Panc1 (cell line): ENCODE measurements around the gene CORIN. TPM values are rescaled to one million over a fixed set of nuclear protein-coding genes. Genes with fewer than 3 reads are reported as not detected.

Experiments used
- ATAC-seq: fragments of 200-7000 bp; cut with Tn5 transposase; 2 replicates; pipeline ENCODE4 v1.9.1; 2020; ENCODE audit warnings: mild to moderate bottlenecking, moderate library complexity
- BruUV-seq: library from RNA; stranded (reverse); fragments of 400-500 nt; replicated peaks from 2 replicates; lab custom pipeline; 2021; lab: Mats Ljungman, UMichigan
- CTCF ChIA-PET: fragments of 300-600 bp; sonication (Branson Sonifier 250); formaldehyde crosslinking; loops from one replicate; lab custom pipeline; 2022; ENCODE audit warnings: antibody characterized with exemption; lab: Charles Lee
- POLR2A ChIA-PET: fragments of 300-600 bp; sonication (Branson Sonifier 250); formaldehyde crosslinking; loops from one replicate; lab custom pipeline; 2022; ENCODE audit warnings: antibody characterized with exemption; lab: Charles Lee
- DNase-seq: peaks from one replicate; pipeline ENCODE4 v3.0.0-alpha.2; 2010; ENCODE audit warnings: low read depth, low spot score
- H3K27ac ChIP-seq: 2 replicates; pipeline ENCODE4 v1.5.1; 2011; ENCODE audit warnings: mild to moderate bottlenecking, low read length, inconsistent platforms
- H3K27me3 ChIP-seq: fragments of 200-500 bp; sonication (Bioruptor generic); 2 replicates; pipeline ENCODE4 v1.6.0; 2014; ENCODE audit warnings: low read length, inconsistent platforms; ENCODE audit not compliant: control insufficient read depth, insufficient read depth
- H3K36me3 ChIP-seq: fragments of 200-500 bp; sonication (Bioruptor generic); 2 replicates; pipeline ENCODE4 v1.5.1; 2014; ENCODE audit warnings: inconsistent platforms, mild to moderate bottlenecking, low read length, moderate library complexity; ENCODE audit not compliant: control insufficient read depth, insufficient read depth
- H3K4me1 ChIP-seq: 2 replicates; pipeline ENCODE4 v1.5.1; 2011; ENCODE audit warnings: inconsistent platforms, mild to moderate bottlenecking, low read length, moderate library complexity; ENCODE audit not compliant: control insufficient read depth, insufficient read depth
- H3K4me3 ChIP-seq, 2 experiments: 2 replicates each; pipeline ENCODE4 v1.5.1; 2011 to 2012; ENCODE audit warnings: low read depth in 2 of 2, low read length in 2 of 2, mild to moderate bottlenecking in 2 of 2, inconsistent platforms in 1 of 2, moderate library complexity in 1 of 2
- H3K9me3 ChIP-seq: fragments of 200-500 bp; sonication (Bioruptor generic); 2 replicates; pipeline ENCODE4 v1.5.1; 2014; ENCODE audit warnings: low read depth, mild to moderate bottlenecking, inconsistent platforms, low read length, moderate library complexity; ENCODE audit not compliant: control insufficient read depth, insufficient read depth
- CTCF ChIP-seq: fragments of 450-650 bp; IDR thresholded peaks from 2 replicates; pipeline ENCODE4 v1.5.1; 2017; ENCODE audit warnings: mild to moderate bottlenecking
- POLR2AphosphoS5 ChIP-seq: IDR thresholded peaks from 2 replicates; pipeline ENCODE4 v1.6.1; 2012; ENCODE audit warnings: mild to moderate bottlenecking, low read depth, low read length, moderate library complexity
- SIN3A ChIP-seq: IDR thresholded peaks from 2 replicates; pipeline ENCODE4 v1.6.1; 2012; ENCODE audit warnings: low read depth, mild to moderate bottlenecking, low read length, moderate library complexity, borderline replicate concordance; ENCODE audit not compliant: insufficient read depth
- TCF7L2 ChIP-seq: IDR thresholded peaks from 2 replicates; pipeline ENCODE4 v1.6.1; 2011; ENCODE audit warnings: mild to moderate bottlenecking, low read depth, low read length, inconsistent platforms
- in situ Hi-C: cut with HindIII; loops from 2 replicates; pipeline ENCODE4 v1.10.0; 2016; ENCODE audit warnings: low sequenced_read_pairs, low pct_unique_long_range_greater_than_20kb
- intact Hi-C: fragments of 100-400 bp; cut with micrococcal nuclease; formaldehyde crosslinking; loops from one replicate; pipeline ENCODE4 v1.10.0; 2022; ENCODE audit not compliant: unreplicated experiment
- total RNA-seq: library from RNA; stranded (reverse); gene quantifications from one replicate; pipeline ENCODE4 v1.2.1, GENCODE V29; 2021; ENCODE audit not compliant: unreplicated experiment
- TF ChIP-seq, protein P1 (sequence below), 2 experiments: IDR thresholded peaks; 2 replicates each; pipeline ENCODE4 v1.6.1; 2011 to 2012; ENCODE audit warnings: low read depth in 2 of 2, control low read depth in 1 of 2, low read length in 1 of 2, mild to moderate bottlenecking in 1 of 2, moderate library complexity in 1 of 2; ENCODE audit not compliant: insufficient read depth in 1 of 2

The CORIN gene
- total RNA-seq, 1 experiment from 2014 or later = not detected

- ChIA-PET POLR2A (no interaction called here), CTCF (no interaction called here)
- no peak for ATAC-seq
- no peak overlapping the region for H3K27ac ChIP-seq
- H3K36me3 ChIP-seq = no peaks in the 10 kb centered on the region
- no peak for DNase-seq
- BruUV-seq = no TSS peak
- no peaks in the 10 kb centered on the region for H3K4me1 ChIP-seq
- H3K4me3 ChIP-seq = no peak overlapping the region
- intact Hi-C loops = no loop called here
- H3K27me3 ChIP-seq = no peaks in the 10 kb centered on the region
- in situ Hi-C loops = no loop called here
- TF ChIP-seq POLR2AphosphoS5 (no peak), TCF7L2 (no peak), SIN3A (no peak), CTCF (no peak)
- TF ChIP-seq, protein P1, sequence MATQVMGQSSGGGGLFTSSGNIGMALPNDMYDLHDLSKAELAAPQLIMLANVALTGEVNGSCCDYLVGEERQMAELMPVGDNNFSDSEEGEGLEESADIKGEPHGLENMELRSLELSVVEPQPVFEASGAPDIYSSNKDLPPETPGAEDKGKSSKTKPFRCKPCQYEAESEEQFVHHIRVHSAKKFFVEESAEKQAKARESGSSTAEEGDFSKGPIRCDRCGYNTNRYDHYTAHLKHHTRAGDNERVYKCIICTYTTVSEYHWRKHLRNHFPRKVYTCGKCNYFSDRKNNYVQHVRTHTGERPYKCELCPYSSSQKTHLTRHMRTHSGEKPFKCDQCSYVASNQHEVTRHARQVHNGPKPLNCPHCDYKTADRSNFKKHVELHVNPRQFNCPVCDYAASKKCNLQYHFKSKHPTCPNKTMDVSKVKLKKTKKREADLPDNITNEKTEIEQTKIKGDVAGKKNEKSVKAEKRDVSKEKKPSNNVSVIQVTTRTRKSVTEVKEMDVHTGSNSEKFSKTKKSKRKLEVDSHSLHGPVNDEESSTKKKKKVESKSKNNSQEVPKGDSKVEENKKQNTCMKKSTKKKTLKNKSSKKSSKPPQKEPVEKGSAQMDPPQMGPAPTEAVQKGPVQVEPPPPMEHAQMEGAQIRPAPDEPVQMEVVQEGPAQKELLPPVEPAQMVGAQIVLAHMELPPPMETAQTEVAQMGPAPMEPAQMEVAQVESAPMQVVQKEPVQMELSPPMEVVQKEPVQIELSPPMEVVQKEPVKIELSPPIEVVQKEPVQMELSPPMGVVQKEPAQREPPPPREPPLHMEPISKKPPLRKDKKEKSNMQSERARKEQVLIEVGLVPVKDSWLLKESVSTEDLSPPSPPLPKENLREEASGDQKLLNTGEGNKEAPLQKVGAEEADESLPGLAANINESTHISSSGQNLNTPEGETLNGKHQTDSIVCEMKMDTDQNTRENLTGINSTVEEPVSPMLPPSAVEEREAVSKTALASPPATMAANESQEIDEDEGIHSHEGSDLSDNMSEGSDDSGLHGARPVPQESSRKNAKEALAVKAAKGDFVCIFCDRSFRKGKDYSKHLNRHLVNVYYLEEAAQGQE (IDR thresholded peaks at IDR 0.05; ENCODE audit: insufficient read depth in 1 of 2, low read depth in 2 of 2, low read length in 1 of 2) = no peak
- H3K9me3 ChIP-seq = no peaks in the 10 kb centered on the region
Observed at GRCh38 chr4:47746122-47746521, 91.7 kb downstream of the CORIN start.

GRCh38 chr4:47744843-47745382 lies 93.0 kb downstream of the CORIN start:
- Histone ChIP-seq H3K4me3 (no peak overlapping the region), H3K27me3 (no peaks in the 10 kb centered on the region), H3K4me1 (no peaks in the 10 kb centered on the region), H3K9me3 (no peaks in the 10 kb centered on the region), H3K27ac (no peak overlapping the region), H3K36me3 (no peaks in the 10 kb centered on the region)
- in situ Hi-C loops = no loop called here
- POLR2A ChIA-PET = no interaction called here
- CTCF ChIA-PET = no interaction called here
- DNase-seq (no peak), ATAC-seq (no peak)
- intact Hi-C loops = no loop called here
- TF ChIP-seq, protein P1 (IDR thresholded peaks at IDR 0.05; ENCODE audit: insufficient read depth in 1 of 2, low read depth in 2 of 2, low read length in 1 of 2) = no peak
- no peak for TF ChIP-seq POLR2AphosphoS5
- TF ChIP-seq CTCF = no peak
- TF ChIP-seq SIN3A = no peak
- no peak for TF ChIP-seq TCF7L2
- no TSS peak for BruUV-seq
